Measurements from ENCODE around the gene SUN2. TPM values are rescaled to one million over a fixed set of nuclear protein-coding genes. Genes with fewer than 3 reads are reported as not detected.

SUN2 gene
- total RNA-seq, 1 experiment from 2014 or later, result 55.5 TPM

DNA sequence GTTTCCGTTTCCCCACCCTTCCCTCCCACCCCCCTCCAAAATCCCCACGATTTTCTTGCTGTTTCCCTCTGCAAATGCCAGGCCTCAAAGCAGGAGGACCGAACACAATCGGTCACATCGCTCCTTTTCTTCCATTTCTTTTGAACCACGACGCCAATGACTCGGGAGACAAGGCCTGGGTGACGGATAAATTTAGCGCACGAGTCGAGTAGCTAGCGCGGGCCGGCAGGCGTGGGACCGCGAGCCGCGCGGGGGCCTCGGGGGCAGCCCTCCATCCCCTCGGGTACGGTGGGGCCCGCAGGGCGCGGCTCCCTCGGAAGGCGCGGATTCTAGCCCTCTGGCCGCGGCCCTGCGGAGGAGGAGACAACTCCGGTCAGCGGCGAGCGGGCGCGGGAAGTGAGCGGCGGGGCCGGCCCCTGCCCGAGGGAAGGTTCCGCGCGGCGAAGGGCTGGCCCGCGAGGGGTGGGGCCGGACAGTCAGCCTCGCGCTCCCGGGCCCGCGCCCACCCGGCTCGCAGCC is 55.5 kb downstream of the SUN2 start:
- Histone ChIP-seq H3K4me2 (ENCODE audit: low read length) (peak overlapping the region; percentile 94), H3K36me3 (ENCODE audit: low read depth, low read length) (no peaks in the 10 kb centered on the region), H3F3A (ENCODE audit: low read length, unreplicated experiment) (peaks cover 14% of the 10 kb centered on the region), H3K9me2 (replicated peaks; ENCODE audit: low read length) (no peaks in the 10 kb centered on the region), H3K4me3 (ENCODE audit: low read length) (peak overlapping the region; percentile 85), H3K27me3 (ENCODE audit: low read length) (no peaks in the 10 kb centered on the region), H3K4me1 (ENCODE audit: insufficient read depth, low read length) (peaks cover 43% of the 10 kb centered on the region), H2AFZ (ENCODE audit: low read length) (peak overlapping the region; percentile 48; the same call in 1 of the 2 replicates), H3K9me3 (ENCODE audit: low read length) (no peaks in the 10 kb centered on the region), H3K27ac (ENCODE audit: low read length) (peak overlapping the region; percentile 76), H3K79me2 (ENCODE audit: low read length) (peaks cover 47% of the 10 kb centered on the region), H4K20me1 (ENCODE audit: low read length) (peaks cover 23% of the 10 kb centered on the region), H3K9ac (ENCODE audit: low read length) (peak overlapping the region; percentile 97)
- TF ChIP-seq EZH2 (IDR thresholded peaks at IDR 0.05; ENCODE audit: low read length, unreplicated experiment), result no peak
- TF ChIP-seq, protein P1, sequence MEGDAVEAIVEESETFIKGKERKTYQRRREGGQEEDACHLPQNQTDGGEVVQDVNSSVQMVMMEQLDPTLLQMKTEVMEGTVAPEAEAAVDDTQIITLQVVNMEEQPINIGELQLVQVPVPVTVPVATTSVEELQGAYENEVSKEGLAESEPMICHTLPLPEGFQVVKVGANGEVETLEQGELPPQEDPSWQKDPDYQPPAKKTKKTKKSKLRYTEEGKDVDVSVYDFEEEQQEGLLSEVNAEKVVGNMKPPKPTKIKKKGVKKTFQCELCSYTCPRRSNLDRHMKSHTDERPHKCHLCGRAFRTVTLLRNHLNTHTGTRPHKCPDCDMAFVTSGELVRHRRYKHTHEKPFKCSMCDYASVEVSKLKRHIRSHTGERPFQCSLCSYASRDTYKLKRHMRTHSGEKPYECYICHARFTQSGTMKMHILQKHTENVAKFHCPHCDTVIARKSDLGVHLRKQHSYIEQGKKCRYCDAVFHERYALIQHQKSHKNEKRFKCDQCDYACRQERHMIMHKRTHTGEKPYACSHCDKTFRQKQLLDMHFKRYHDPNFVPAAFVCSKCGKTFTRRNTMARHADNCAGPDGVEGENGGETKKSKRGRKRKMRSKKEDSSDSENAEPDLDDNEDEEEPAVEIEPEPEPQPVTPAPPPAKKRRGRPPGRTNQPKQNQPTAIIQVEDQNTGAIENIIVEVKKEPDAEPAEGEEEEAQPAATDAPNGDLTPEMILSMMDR (conservative IDR thresholded peaks at IDR 0.05; ENCODE audit: low read depth, low read length), result no peak
- no peak for TF ChIP-seq EZH2phosphoT487 (IDR thresholded peaks at IDR 0.05; ENCODE audit: borderline replicate concordance, low read length)
- ChIA-PET POLR2A (ENCODE audit: unreplicated experiment) (no interaction called here), CTCF (no interaction called here)
- DNase-seq (peak; percentile 53), ATAC-seq (peak; percentile 23)
- intact Hi-C loops (cut with micrococcal nuclease), result no loop called here
- BruUV-seq (replicated peaks), result no TSS peak

DNA sequence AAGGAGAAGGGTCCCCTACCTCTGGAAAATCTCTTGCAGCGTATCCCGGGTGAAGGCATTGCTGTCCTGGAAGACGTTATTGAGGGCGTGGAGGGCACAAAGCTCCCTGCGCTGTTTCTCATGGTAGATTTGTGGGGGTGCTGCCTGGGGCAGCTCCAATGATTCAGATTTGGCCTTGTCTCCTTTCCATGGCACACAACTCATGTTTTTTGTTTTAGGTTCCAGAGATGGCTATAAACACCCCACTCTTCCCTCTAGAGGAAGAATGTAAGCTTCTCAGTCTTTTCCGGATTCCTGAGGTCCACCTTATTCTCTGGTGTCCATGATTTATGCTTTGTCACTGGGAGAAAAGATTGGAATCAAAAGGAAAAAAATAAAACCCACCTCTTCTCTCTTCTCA is 56.0 kb downstream of the SUN2 start:
- TF ChIP-seq EZH2phosphoT487 (IDR thresholded peaks at IDR 0.05; ENCODE audit: borderline replicate concordance, low read length) (no peak), EZH2 (IDR thresholded peaks at IDR 0.05; ENCODE audit: low read length, unreplicated experiment) (no peak)
- TF ChIP-seq, protein P1 (conservative IDR thresholded peaks at IDR 0.05; ENCODE audit: low read depth, low read length), result no peak
- Histone ChIP-seq H4K20me1 (ENCODE audit: low read length) (peaks cover 23% of the 10 kb centered on the region), H3K4me2 (ENCODE audit: low read length) (peak overlapping the region; percentile 94), H3K4me1 (ENCODE audit: insufficient read depth, low read length) (peaks cover 39% of the 10 kb centered on the region), H2AFZ (ENCODE audit: low read length) (no peak overlapping the region), H3K27me3 (ENCODE audit: low read length) (no peaks in the 10 kb centered on the region), H3F3A (ENCODE audit: low read length, unreplicated experiment) (peaks cover 14% of the 10 kb centered on the region), H3K79me2 (ENCODE audit: low read length) (peaks cover 52% of the 10 kb centered on the region), H3K27ac (ENCODE audit: low read length) (peak overlapping the region; percentile 76), H3K36me3 (ENCODE audit: low read depth, low read length) (no peaks in the 10 kb centered on the region), H3K9ac (ENCODE audit: low read length) (peak overlapping the region; percentile 97), H3K9me2 (replicated peaks; ENCODE audit: low read length) (no peaks in the 10 kb centered on the region), H3K9me3 (ENCODE audit: low read length) (no peaks in the 10 kb centered on the region), H3K4me3 (ENCODE audit: low read length) (peak overlapping the region; percentile 85)
- CTCF ChIA-PET, result no interaction called here
- intact Hi-C loops (cut with micrococcal nuclease), result no loop called here
- ATAC-seq (no peak), DNase-seq (peak; percentile 27)
- POLR2A ChIA-PET (ENCODE audit: unreplicated experiment), result no interaction called here
- TSS peak; percentile 83 for BruUV-seq (replicated peaks)

DNA sequence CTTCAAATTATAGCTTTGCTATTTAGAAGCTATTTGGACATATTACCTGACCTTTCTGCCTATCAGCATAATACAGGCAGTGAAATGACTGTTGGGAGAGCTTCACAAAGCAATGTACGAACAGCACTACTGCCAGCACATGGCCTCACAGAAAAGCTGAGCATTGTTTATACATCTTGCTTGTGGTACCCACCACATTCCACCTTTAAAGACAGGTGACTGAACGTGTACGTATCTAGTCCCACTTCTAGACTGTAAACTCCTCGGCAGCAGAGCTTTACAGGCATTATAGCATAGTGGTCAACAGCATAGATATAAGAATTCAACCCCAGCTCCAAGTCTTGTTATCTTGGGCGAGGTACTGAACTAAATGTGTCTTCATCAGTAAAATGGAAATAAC is 56.7 kb downstream of the SUN2 start:
- Histone ChIP-seq H2AFZ (ENCODE audit: low read length) (no peak overlapping the region), H3K79me2 (ENCODE audit: low read length) (peaks cover 58% of the 10 kb centered on the region), H4K20me1 (ENCODE audit: low read length) (peaks cover 23% of the 10 kb centered on the region), H3K9ac (ENCODE audit: low read length) (peak overlapping the region; percentile 97), H3K9me2 (replicated peaks; ENCODE audit: low read length) (no peaks in the 10 kb centered on the region), H3K36me3 (ENCODE audit: low read depth, low read length) (no peaks in the 10 kb centered on the region; the same call in 1 of the 2 replicates), H3K4me1 (ENCODE audit: insufficient read depth, low read length) (peaks cover 35% of the 10 kb centered on the region), H3K27me3 (ENCODE audit: low read length) (no peaks in the 10 kb centered on the region), H3K4me3 (ENCODE audit: low read length) (peak overlapping the region; percentile 85), H3F3A (ENCODE audit: low read length, unreplicated experiment) (peaks cover 14% of the 10 kb centered on the region), H3K4me2 (ENCODE audit: low read length) (peak overlapping the region; percentile 94), H3K27ac (ENCODE audit: low read length) (peak overlapping the region; percentile 76), H3K9me3 (ENCODE audit: low read length) (no peaks in the 10 kb centered on the region)
- intact Hi-C loops (cut with micrococcal nuclease), result no loop called here
- ChIA-PET CTCF (no interaction called here), POLR2A (ENCODE audit: unreplicated experiment) (no interaction called here)
- ATAC-seq (no peak), DNase-seq (no peak)
- TF ChIP-seq, protein P1 (conservative IDR thresholded peaks at IDR 0.05; ENCODE audit: low read depth, low read length), result no peak
- TF ChIP-seq EZH2phosphoT487 (IDR thresholded peaks at IDR 0.05; ENCODE audit: borderline replicate concordance, low read length), result no peak
- no peak for TF ChIP-seq EZH2 (IDR thresholded peaks at IDR 0.05; ENCODE audit: low read length, unreplicated experiment)
- no TSS peak for BruUV-seq (replicated peaks)

Measured in PC-3 (cell line).